ENCODE results near the gene SND1. TPM values are rescaled to one million over a fixed set of nuclear protein-coding genes. Genes with fewer than 3 reads are reported as not detected.
A peak's percentile ranks its signal among the peaks of the same experiment; 100 is the strongest.

The SND1 gene
- total and polyA plus RNA-seq, 7 donors, result 29.2 to 72.8 (median 48.2) TPM

GRCh38 chr7:128114806-128115205 is 462.8 kb downstream of the SND1 start:
- TF ChIP-seq CTCF (IDR thresholded peaks at IDR 0.05), result no peak
- 62 to 72% (median 63%) methylated on average over 7 of the region's 7 CpGs for WGBS, 3 donors

GRCh38 chr7:128115336-128115820 is 463.4 kb downstream of the SND1 start:
- no peaks in the 10 kb centered on the region for H3K4me1 ChIP-seq
- no peak for DNase-seq
- no peaks in the 10 kb centered on the region for H3K9me3 ChIP-seq
- no peaks in the 10 kb centered on the region for H3K36me3 ChIP-seq (ENCODE audit: insufficient read depth in 1 of 2, low read depth in 1 of 2)
- intact Hi-C loops (cut with DNase I), result no loop called here
- no peak overlapping the region for H3K27ac ChIP-seq
- no peak for TF ChIP-seq CTCF (IDR thresholded peaks at IDR 0.05)
- H3K4me3 ChIP-seq, result no peak overlapping the region
- 59 to 65% (median 62%) methylated on average over 10 of the region's 10 CpGs for WGBS, 3 donors
- H3K27me3 ChIP-seq (ENCODE audit: insufficient read depth in 3 of 3, low read length in 2 of 3), result peaks cover 0 to 6% (median 2%) of the 10 kb centered on the region in 3 donors
- peak in 1 of 4 donors; percentile 33 for ATAC-seq

More at GRCh38 chr7:128114806-128115205, 462.8 kb downstream of the SND1 start:
- no peak overlapping the region for H3K4me3 ChIP-seq
- intact Hi-C loops (cut with DNase I), result no loop called here
- no peaks in the 10 kb centered on the region for H3K9me3 ChIP-seq
- H3K27me3 ChIP-seq (ENCODE audit: insufficient read depth in 3 of 3, low read length in 2 of 3), result peaks cover 0 to 6% (median 2%) of the 10 kb centered on the region in 3 donors
- no peaks in the 10 kb centered on the region for H3K36me3 ChIP-seq (ENCODE audit: insufficient read depth in 1 of 2, low read depth in 1 of 2)
- no peak overlapping the region for H3K27ac ChIP-seq
- ATAC-seq, result peak in 1 of 4 donors; percentile 13
- DNase-seq, result no peak
- H3K4me1 ChIP-seq, result no peaks in the 10 kb centered on the region

GRCh38 chr7:128115821-128116723 is 464.1 kb downstream of the SND1 start:
- DNase-seq, result no peak
- Histone ChIP-seq H3K4me1 (no peaks in the 10 kb centered on the region), H3K9me3 (no peaks in the 10 kb centered on the region), H3K36me3 (ENCODE audit: insufficient read depth in 1 of 2, low read depth in 1 of 2) (no peaks in the 10 kb centered on the region), H3K4me3 (no peak overlapping the region), H3K27ac (no peak overlapping the region), H3K27me3 (ENCODE audit: insufficient read depth in 3 of 3, low read length in 2 of 3) (peaks cover 0 to 9% (median under 1%) of the 10 kb centered on the region in 3 donors)
- WGBS, 3 donors, result 71 to 78% (median 75%) methylated on average over 16 of the region's 16 CpGs
- no peak for TF ChIP-seq CTCF (IDR thresholded peaks at IDR 0.05)
- ATAC-seq, result no peak
- intact Hi-C loops (cut with DNase I), result no loop called here

- Histone ChIP-seq H3K36me3 (ENCODE audit: insufficient read depth in 1 of 2, low read depth in 1 of 2) (no peaks in the 10 kb centered on the region), H3K27me3 (ENCODE audit: insufficient read depth in 3 of 3, low read length in 2 of 3) (peaks cover 0 to 12% (median 0%) of the 10 kb centered on the region in 3 donors), H3K9me3 (no peaks in the 10 kb centered on the region), H3K4me3 (no peak overlapping the region), H3K4me1 (no peaks in the 10 kb centered on the region), H3K27ac (no peak overlapping the region)
- WGBS, 3 donors, result 83 to 87% (median 84%) methylated on average over 9 of the region's 9 CpGs
- intact Hi-C loops (cut with DNase I), result no loop called here
- ATAC-seq, result no peak
- DNase-seq, result no peak
- TF ChIP-seq CTCF (IDR thresholded peaks at IDR 0.05), result no peak
These were observed 464.7 kb downstream of the SND1 start for GRCh38 chr7:128116740-128117139.
